ENCODE measurements around the gene SCLT1. TPM values are rescaled to one million over a fixed set of nuclear protein-coding genes. Genes with fewer than 3 reads are reported as not detected.

The SCLT1 gene
- polyA plus RNA-seq, 1 donor = 8.2 TPM

- DNase-seq = no peak
These were observed 256.1 kb downstream of the SCLT1 start for GRCh38 chr4:128837198-128837597.

DNA sequence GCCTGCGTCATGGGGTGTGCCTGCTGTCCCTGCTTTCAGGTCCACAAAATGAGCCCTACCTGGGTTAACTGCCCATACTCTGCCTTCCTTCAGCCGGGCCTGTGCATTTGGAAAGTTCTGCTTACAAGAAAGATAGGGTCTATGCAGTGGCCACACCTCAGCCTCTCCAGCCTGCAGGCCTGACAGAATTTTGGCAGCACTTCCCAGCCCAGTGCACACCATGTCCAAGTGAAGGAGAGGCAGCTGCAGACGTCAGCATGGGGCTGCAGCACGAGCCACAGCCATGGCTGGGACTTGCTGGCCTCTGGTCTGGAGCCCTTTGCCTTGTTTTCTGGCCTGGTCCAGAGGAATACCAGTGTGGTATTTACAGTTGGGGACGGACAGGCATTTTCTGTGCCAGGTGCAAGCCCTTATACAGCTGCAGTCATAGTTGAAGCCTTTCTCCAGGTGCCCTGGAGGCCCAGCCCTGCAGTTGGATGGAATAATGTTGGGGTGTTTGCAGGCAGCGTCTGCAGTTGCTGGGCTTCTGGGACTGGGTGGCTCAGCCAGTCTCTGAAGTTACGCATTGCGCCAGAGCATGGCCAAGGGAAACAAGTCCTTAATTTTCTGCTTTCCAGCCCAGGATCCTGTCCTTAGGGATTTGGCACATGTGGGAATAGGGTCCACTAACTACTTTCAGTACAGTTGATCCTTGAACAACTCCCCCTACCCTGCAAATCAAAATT, 257.7 kb downstream of the SCLT1 start:
- DNase-seq = no peak

Other genes with a start within 250 kb of the SCLT1 start
- 5.8 TPM for gene C4orf33, start 2.6 kb upstream of the SCLT1 start, polyA plus RNA-seq (ENCODE audit: insufficient read length)

Data from hindlimb muscle (tissue), 1 donor.